Keratinocyte (primary cell): Measurements from ENCODE around the gene FBXO10. TPM values are rescaled to one million over a fixed set of nuclear protein-coding genes. Genes with fewer than 3 reads are reported as not detected.

ENCODE experiments used
- DNase-seq: peaks from one replicate; pipeline ENCODE4 v3.0.0-alpha.2; 2011; ENCODE audit warnings: low read depth, missing footprints, low spot score
- FAIRE-seq: peaks from 2 replicates; lab custom pipeline; 2011; peaks lifted over from hg19 to GRCh38; lab: Jason Lieb, UNC
- H2AFZ ChIP-seq: 2 replicates; pipeline ENCODE4 v1.6.0; 2012; ENCODE audit warnings: low read length, control low read depth, inconsistent platforms; ENCODE audit not compliant: control insufficient read depth
- H3K27ac ChIP-seq: 2 replicates; pipeline ENCODE4 v1.5.1; 2011; ENCODE audit warnings: low read length; ENCODE audit not compliant: control insufficient read depth, insufficient read depth
- H3K27me3 ChIP-seq: 3 replicates; pipeline ENCODE4 v1.6.0; 2011; ENCODE audit warnings: low read length; ENCODE audit not compliant: control insufficient read depth, insufficient read depth; ENCODE audit errors: extremely low read depth
- H3K36me3 ChIP-seq, 2 experiments: 2 replicates in 1 of 2; 3 replicates in 1 of 2; pipeline ENCODE4 v1.5.1; 2011; ENCODE audit warnings: low read length in 2 of 2, mild to moderate bottlenecking in 1 of 2; ENCODE audit not compliant: control insufficient read depth in 2 of 2, insufficient read depth in 2 of 2; ENCODE audit errors: extremely low read depth in 1 of 2
- H3K4me1 ChIP-seq: 3 replicates; pipeline ENCODE4 v1.5.1; 2011; ENCODE audit warnings: low read length; ENCODE audit not compliant: control insufficient read depth, insufficient read depth; ENCODE audit errors: extremely low read depth
- H3K4me2 ChIP-seq: 3 replicates; pipeline ENCODE4 v1.6.0; 2011; ENCODE audit warnings: low read depth, low read length; ENCODE audit not compliant: control insufficient read depth, insufficient read depth; ENCODE audit errors: extremely low read depth
- H3K4me3 ChIP-seq, 3 experiments: fragments of 200-600 bp in 1 of 3; sonication (generic) in 1 of 3; 2 replicates in 2 of 3; 3 replicates in 1 of 3; pipeline ENCODE4 v1.5.1; 2011 to 2016; ENCODE audit warnings: low read length in 3 of 3, mild to moderate bottlenecking in 3 of 3, control low read depth in 2 of 3, inconsistent platforms in 1 of 3, low read depth in 1 of 3, mixed read lengths in 1 of 3, mixed run types in 1 of 3, moderate library complexity in 1 of 3; ENCODE audit not compliant: control insufficient read depth in 2 of 3, insufficient read depth in 2 of 3; ENCODE audit errors: extremely low read depth in 1 of 3
- H3K79me2 ChIP-seq: 2 replicates; pipeline ENCODE4 v1.6.0; 2012; ENCODE audit warnings: low read length; ENCODE audit not compliant: control insufficient read depth, insufficient read depth
- H3K9ac ChIP-seq: 3 replicates; pipeline ENCODE4 v1.6.0; 2011; ENCODE audit warnings: low read length; ENCODE audit not compliant: control insufficient read depth, insufficient read depth; ENCODE audit errors: extremely low read depth
- H3K9me1 ChIP-seq: 3 replicates; pipeline ENCODE4 v1.6.0; 2011; ENCODE audit warnings: low read length; ENCODE audit not compliant: control insufficient read depth, insufficient read depth; ENCODE audit errors: extremely low read depth
- H3K9me3 ChIP-seq: 2 replicates; pipeline ENCODE4 v1.5.1; 2012; ENCODE audit warnings: low read depth, low read length; ENCODE audit not compliant: control insufficient read depth
- H4K20me1 ChIP-seq: 3 replicates; pipeline ENCODE4 v1.6.0; 2011; ENCODE audit warnings: low read length; ENCODE audit not compliant: control insufficient read depth, insufficient read depth; ENCODE audit errors: extremely low read depth
- CTCF ChIP-seq, 3 experiments: IDR thresholded peaks in 1 of 3; conservative IDR thresholded peaks in 1 of 3; optimal IDR thresholded peaks in 1 of 3; 2 replicates in 2 of 3; 3 replicates in 1 of 3; pipeline versions ENCODE3 to v1.5.1; 2011; ENCODE audit warnings: low read length in 3 of 3, mild to moderate bottlenecking in 3 of 3, moderate library complexity in 2 of 3, control low read depth in 1 of 3, inconsistent platforms in 1 of 3; ENCODE audit not compliant: insufficient read depth in 2 of 3; ENCODE audit errors: extremely low read depth in 1 of 3
- EZH2 ChIP-seq: IDR thresholded peaks from one replicate; pipeline ENCODE4 v1.6.1; 2012; ENCODE audit warnings: inconsistent platforms, mild to moderate bottlenecking, low read length, moderate library complexity
- dilution Hi-C: fragments of 300-500 bp; cut with MboI; formaldehyde crosslinking; loops from one replicate; pipeline ENCODE4 v1.7.0; 2020; ENCODE audit warnings: low sequenced_read_pairs; ENCODE audit not compliant: extremely low pct_ligation_motif_present
- polyA plus RNA-seq, 5 experiments: library from polyadenylated mRNA; depleted of rRNA in 3 of 5; stranded (reverse) in 3 of 5; stranded (forward) in 1 of 5; unstranded in 1 of 5; fragments of >200 nt; gene quantifications; 1 replicate in 1 of 5; 2 replicates in 3 of 5; 3 replicates in 1 of 5; pipeline versions ENCODE4 v1.2.1 to v1.2.3, GENCODE V29; 2011 to 2012; ENCODE audit warnings: missing spikeins in 2 of 5, low read depth in 1 of 5, low replicate concordance in 1 of 5

FBXO10 gene
- polyA plus RNA-seq, 1 donor (not counting 4 experiments of a cell fraction or from before 2014, with no cell fraction given), result 4.1 TPM

- H3K27ac ChIP-seq, result no peak overlapping the region
- H4K20me1 ChIP-seq, result peaks cover 2% of the 10 kb centered on the region
- H3K27me3 ChIP-seq, result no peaks in the 10 kb centered on the region
- no peaks in the 10 kb centered on the region for H3K4me1 ChIP-seq
- no peaks in the 10 kb centered on the region for H3K9me1 ChIP-seq
- no peak overlapping the region for H3K9ac ChIP-seq
- TF ChIP-seq CTCF (optimal IDR thresholded peaks at IDR 0.05 in 1 of 3, IDR thresholded peaks at IDR 0.05 in 1 of 3, conservative IDR thresholded peaks at IDR 0.05 in 1 of 3; ENCODE audit: extremely low read depth in 1 of 3, insufficient read depth in 2 of 3, low read length in 3 of 3), result no peak
- no peak for TF ChIP-seq EZH2
- DNase-seq (no peak), FAIRE-seq (no peak)
- H3K9me3 ChIP-seq, result no peaks in the 10 kb centered on the region
- H3K36me3 ChIP-seq, result peaks cover 13 to 28% of the 10 kb centered on the region in 2 experiments
- no peak overlapping the region for H2AFZ ChIP-seq
- H3K4me2 ChIP-seq, result no peak overlapping the region
- dilution Hi-C loops, result no loop called here
- no peak overlapping the region for H3K4me3 ChIP-seq
- no peaks in the 10 kb centered on the region for H3K79me2 ChIP-seq
Measured at GRCh38 chr9:37508135-37508833, 67.9 kb downstream of the FBXO10 start.

GRCh38 chr9:37507566-37508134, 68.5 kb downstream of the FBXO10 start:
- H3K36me3 ChIP-seq, result peaks cover 13 to 31% of the 10 kb centered on the region in 2 experiments
- H3K79me2 ChIP-seq, result no peaks in the 10 kb centered on the region
- no peaks in the 10 kb centered on the region for H3K4me1 ChIP-seq
- H3K9me3 ChIP-seq, result no peaks in the 10 kb centered on the region
- FAIRE-seq, result no peak
- no peaks in the 10 kb centered on the region for H3K27me3 ChIP-seq
- dilution Hi-C loops, result no loop called here
- H2AFZ ChIP-seq, result no peak overlapping the region
- H3K4me2 ChIP-seq, result no peak overlapping the region
- H4K20me1 ChIP-seq, result peaks cover 2% of the 10 kb centered on the region
- no peak overlapping the region for H3K9ac ChIP-seq
- DNase-seq, result no peak
- H3K9me1 ChIP-seq, result no peaks in the 10 kb centered on the region
- no peak overlapping the region for H3K27ac ChIP-seq
- no peak for TF ChIP-seq EZH2
- TF ChIP-seq CTCF (optimal IDR thresholded peaks at IDR 0.05 in 1 of 3, IDR thresholded peaks at IDR 0.05 in 1 of 3, conservative IDR thresholded peaks at IDR 0.05 in 1 of 3; ENCODE audit: extremely low read depth in 1 of 3, insufficient read depth in 2 of 3, low read length in 3 of 3), result no peak
- H3K4me3 ChIP-seq, result no peak overlapping the region
